ENCODE measurements around the gene ZNF226.
"Not testable (repeated sequence)": the region's sequence is repeated elsewhere in the genome, so short reads cannot be mapped to it uniquely, and the experiment has no call there.

ZNF226 gene

GRCh38 chr19:44212866-44213346 lies 48.0 kb downstream of the ZNF226 start:
- peak; percentile 4 for DNase-seq

- DNase-seq = not testable (repeated sequence)
Measured at GRCh38 chr19:44219926-44220325, 55.0 kb downstream of the ZNF226 start.

GRCh38 chr19:44220761-44221160 lies 55.9 kb downstream of the ZNF226 start:
- DNase-seq = not testable (repeated sequence)

GRCh38 chr19:44221291-44221690 lies 56.4 kb downstream of the ZNF226 start:
- DNase-seq = not testable (repeated sequence)

Data from CD4-positive, alpha-beta T cell treated with Interleukin-17A for 4 hours (primary cell).